Femur (tissue), 1 donor: Measurements from ENCODE around the gene BCKDK.

Experiments
- DNase-seq: peaks from one replicate; pipeline ENCODE4 v3.0.0-alpha.2; 2017

BCKDK gene

DNA sequence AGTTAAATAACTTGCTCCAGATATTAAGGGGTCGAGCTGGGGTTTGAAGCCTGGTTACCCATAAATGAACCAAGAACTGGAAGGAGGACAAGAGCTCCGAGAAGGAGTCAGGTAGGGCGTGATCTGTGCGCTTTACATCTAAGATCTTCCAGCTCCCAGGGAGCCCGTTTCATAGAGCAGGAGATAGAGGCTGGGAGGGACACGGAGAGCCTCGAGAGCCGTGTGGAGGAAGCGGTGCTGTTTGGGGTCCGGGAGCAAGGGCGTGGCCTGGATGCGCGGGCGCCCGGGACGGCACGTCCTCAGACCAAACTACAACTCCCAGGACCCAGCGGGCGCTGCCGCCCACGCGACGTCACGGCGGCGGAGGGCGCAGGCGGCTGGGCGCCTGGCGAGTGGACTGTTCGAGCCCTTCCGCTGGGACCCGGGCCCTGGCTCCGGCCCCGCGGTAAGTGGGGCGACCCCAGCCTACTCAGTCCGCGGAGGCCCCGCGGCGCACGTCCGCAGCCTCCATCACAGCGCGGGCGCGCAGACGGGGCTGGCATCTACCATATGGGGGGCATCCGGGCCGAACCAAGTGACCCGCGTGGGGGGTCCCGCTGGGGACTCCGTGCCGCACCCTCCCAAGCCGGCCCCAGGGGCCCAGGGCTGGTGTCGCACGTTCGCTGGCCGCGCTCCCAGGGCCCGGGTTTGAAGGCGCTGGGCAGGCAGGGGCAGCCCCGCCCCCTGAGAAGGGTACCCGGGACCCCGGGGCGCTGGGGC is at the start of gene BCKDK:
Gene BCKDK (plus strand): TSS at position 352 of the 759 bp plus-strand sequence. CDS start 838 bp downstream, outside the sequence.
- peak; percentile 83 for DNase-seq

DNA sequence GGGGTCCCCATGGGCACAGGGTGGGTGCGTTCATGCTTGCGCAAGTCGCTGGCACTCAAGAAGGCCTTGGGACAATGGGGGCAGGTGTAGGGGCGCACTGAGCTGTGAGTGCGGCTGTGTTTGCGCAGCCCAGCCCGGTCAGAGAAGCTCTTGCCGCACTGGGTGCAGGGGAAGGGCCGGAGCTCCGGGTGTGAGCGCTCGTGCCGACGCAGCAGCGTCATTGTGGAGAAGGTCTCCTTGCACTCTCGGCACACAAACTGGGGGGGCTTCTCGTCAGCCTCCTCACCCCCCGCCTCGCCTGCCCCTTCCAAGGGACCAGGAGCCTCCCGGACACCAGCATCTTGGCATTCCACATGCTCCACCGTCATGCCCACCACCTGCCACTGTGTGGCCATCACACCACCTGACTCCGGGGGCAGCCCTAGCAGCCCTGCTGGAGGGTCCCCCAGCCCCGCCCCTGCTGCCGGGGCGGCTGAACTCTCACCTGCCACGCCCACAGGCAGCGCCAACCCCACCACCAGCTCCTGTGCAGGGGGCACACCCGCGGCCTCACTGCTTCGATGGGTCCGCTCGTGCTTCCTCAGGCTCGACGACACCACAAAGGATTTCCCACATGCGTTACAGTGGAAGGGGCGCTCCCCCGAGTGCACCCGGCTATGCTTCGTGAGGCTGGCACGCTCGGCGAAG is 46.9 kb upstream of the BCKDK start:
- peak; percentile 18 for DNase-seq

DNA sequence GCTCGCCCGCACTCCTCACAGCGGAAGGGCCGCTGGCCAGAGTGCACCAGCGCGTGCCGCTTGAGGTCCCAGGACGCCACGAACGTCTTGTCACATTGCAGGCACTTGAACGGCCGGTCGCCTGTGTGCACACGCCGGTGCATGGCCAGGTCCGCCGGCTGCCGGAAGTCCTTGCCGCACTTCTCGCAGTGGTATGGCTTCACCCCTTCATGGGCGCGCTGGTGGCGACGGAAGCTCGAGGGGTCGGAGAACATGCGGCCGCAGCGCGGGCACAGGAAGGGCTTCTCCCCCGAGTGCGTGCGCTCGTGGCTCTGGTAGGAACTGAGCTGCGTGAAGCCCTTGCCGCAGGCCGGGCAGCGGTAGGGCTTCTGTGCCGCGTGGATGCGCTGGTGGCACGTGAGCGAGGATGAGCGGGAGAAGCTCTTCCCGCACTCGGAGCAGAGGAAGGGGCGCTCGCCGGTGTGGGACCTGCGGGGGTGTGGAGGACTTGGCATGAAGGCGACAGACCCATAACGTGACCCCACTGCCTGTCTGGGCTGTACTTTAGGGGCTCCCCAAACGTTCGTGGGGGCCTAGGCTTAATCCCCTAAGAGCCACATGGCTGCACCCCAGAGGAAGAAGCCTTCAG is 46.3 kb upstream of the BCKDK start:
- no peak for DNase-seq

DNA sequence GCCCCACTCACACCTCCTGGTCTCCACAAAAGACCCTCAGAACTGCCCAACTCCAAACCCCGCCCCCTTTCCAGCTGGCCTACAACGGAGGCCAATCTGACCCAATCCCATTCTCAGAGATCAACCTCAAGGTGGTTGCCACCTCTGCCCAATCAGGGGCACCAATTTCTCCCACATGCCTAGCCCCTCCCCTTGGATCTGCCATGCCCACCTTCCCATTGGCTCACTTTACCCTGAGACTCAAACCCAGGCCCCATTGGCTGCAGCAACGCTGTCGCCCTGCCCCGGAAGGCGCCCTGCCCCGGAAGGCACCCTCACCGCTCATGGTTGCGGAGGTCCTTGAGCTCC is 44.7 kb upstream of the BCKDK start:
- no peak for DNase-seq

DNA sequence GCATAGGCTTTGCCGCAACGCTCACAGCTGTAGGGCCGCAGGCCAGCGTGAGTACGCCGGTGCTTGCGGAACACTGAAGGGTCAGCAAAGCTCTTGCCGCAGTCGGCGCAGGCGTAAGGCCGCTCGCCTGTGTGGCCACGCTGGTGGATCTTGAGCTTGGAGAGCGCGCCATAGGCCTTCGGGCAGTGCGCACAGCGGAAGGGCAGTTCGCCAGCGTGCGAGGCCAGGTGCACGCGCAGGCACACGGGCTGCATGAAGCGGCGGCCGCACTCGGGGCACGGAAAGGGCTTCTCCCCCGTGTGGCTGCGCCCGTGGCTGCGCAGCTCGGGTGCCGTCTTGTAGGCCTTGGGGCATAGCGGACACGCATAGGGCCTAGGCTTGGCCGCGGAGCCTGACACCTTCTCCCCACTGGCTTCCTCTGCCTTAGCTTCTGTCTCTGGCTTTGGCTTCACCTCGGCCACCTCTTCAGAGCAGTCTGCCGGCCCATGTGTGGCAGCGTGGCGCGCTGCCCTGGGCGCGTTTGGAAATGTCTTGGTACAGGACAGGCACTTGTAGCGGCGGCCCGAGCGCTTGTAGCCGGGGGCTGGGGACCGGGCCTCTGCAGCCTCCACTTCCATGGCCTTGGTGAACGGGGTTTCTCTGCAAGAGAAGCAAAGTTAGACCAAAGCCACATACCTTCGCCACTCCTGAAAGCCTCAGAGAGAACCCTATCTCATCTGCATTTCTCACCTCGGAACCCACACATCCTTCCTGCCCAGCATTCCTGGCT is 44.2 kb upstream of the BCKDK start:
- DNase-seq: peak; percentile 23

DNA sequence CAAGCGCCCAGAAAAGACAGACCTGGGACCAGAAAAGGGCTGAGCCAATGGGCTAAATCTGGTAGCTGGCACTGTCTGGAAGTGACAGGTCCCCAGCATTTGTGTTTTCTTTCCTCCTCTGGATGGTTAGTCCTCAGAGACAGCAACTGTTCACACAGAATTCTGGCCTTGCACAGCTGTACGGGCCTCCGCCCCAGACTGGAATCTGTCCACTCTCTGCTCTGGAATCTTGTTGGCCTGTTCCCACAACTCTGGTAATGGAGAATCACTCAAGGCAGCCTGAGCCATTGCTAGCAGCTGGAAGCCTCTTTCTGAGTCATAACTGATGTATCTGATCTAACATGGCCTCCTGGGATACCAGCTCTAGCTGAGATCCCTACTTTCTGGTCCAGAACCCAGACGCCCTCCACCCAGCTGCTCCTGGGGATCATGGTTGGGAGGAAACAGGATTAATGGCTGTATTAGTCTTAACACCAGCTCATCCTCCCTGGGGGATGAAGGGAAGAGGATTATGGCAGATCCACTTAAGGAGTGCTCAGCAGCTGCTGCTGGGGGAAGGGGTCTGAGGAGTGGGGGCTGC is 43.2 kb upstream of the BCKDK start:
- peak; percentile 92 for DNase-seq

DNA sequence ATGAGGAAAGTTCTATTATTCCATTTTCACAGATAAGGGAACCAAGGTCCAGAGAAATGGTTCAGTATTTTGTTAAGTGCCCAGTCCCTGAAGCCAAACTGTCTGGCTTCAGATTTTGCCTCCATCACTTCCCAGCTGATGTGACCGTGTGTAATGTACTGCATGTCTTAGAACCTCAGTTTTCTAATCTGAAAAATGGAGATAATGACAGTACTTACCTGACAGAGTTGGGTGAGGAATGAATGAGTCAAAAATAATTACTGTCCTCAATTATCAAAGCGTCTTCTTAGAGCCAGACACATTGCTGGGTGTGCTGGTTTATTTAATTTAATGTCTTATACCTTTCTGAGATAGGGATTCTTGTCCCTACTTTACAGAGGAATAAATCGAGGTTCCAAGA is 40.8 kb upstream of the BCKDK start:
- DNase-seq: no peak

DNA sequence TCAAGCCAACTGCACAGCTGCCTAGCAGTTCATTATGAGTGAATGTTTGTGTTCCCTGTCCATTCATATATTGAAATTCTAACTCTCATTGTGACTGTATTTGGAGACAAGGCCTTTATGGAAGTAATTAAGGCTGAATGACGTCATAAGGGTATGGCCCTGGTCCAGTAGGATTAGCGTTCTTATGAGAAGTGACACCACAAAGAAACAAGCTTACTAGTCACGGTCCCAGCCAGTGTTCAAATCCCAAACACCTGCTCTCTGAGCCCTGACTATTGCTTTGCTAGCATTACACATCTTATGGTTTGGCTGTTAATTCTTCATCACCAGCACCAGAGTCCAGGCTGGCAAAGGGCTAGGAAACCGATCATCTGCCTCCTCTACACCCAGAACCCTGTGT is 36.3 kb upstream of the BCKDK start:
- peak; percentile 72 for DNase-seq

DNA sequence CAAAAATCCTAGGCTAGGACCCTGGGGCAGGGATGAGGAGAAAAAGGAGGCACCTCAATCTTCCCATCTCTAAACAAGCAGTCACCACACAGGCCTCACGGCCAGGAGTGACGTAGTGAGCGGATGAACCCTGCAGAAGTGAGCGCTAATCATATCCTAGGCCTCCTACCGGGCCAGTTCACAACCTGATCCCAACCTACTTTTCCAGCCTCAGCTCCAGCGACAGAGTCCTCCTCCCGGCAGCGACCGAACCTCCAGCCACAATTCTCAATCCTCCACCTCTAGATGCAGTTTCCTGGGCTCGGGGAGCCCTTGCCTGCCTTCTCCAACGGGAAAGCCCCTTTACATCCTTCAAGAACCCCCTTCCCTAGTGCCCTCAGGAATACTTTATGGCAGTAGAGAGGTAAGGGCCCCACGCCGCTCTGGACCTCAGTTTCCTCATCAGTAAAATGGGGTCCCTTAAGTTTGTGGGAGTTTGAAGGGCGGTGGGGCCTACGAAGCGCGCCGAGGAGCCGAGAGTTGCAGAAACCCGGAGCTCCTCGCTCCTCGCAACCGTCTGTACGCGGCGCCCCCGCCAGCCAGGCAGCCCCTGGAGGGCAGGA is 35.5 kb upstream of the BCKDK start:
- DNase-seq: peak; percentile 37

DNA sequence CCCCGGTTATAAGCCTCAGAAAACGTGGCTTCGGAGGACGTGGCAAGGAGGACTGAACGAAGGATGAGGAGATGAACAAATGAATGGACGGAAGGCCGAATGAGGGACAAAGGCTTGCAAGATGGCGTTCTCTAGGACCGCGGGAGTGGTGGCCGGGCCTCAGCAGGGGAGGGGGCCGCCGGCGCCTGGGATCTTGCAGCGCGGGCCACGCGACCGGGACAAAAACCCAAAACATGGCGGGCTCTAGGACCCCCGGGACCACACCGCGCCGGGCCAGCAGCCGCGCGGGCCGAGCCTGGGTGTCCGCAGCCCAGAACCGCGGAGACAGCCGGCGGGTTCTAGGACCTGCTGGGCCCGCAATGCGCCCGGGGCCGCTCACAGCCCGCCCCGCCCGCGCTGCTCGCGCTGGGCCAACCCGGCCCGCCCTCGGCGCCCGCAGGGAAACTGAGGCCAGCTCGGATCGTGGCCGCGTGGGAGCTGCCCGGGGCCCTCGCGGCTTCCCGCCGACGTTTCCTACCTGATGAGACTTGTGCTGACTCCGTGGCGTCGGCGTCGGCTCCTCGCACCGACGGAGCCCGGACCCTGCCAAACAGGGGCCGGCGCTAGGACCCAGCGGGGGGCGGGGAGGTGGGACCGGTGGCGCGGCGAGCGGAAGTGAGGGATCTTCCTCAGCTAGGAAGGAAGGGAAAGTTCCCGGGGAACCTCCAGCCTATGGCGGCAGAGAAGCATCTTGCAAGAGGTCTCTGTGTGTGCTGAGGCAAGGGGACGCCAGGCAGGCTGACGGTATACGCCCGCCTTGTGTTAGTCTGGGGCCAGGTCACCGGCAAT is 34.8 kb upstream of the BCKDK start:
- DNase-seq: peak; percentile 95

DNA sequence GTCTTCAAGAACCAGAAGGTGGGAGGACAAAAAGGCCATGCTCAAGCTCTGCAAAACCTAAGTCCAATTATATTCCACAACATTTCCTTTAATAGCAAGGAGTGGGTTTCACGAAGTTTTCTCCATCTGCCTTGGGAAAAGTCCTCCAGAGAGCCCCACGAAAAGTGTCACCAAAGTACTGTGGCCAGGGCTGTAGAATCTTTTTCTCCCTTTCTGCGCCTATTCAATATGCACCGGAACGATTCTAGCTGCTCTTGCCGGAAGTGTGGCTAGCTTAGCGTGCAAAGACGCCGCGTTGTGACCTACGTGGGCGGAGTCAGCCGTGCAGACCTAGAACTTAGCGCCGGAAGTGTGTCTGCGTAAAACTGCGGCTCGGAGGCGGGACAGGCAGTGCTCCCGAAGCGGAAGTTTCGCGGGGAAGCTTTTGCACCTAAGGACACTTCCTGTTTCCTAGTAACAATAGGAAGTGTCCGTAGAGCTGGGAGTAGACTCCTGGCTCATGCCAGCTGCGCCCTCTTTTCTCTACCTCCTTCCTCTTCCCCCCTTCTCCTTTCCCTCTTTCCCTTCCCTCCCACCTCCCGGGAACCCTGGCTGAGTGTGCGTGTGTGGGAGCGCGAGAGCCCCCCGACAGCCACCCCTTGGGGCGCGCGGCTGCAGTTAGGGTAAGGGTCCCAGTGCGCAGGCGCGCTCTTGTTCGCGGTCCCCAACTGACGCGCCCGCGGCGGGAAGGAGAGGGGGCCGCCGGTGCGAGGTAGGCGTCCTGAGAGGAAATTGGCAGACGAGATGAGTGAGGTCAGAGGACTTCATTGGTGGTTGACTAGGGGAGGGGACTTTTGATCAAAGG is 34.0 kb upstream of the BCKDK start, which contains the start of the genes ZNF646 and ZNF668:
Gene ZNF646 (plus strand): TSS at position 453 of the 844 bp plus-strand sequence. CDS start 1,903 bp downstream, outside the sequence.
Gene ZNF668 (minus strand): TSS at position 271 of the 844 bp plus-strand sequence. CDS start 9,781 bp downstream, outside the sequence.
- DNase-seq: peak; percentile 99

DNA sequence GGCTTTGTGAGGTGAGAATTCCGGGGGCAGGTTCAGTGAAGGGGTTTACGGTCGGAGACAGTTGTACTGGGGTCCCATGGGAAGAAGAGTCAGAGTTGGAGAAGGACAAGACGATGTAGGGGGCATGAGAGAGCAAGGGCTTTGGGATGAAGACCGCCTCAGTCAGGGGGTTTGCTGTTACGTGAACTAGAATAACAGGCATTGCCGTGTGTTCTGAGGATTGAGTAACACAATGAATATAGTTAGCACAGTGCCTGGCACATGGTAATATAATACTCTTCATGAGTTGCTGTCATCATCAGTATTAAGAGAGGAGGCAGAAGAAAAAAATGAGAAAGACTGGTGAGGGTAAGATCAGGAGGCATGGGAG is 33.4 kb upstream of the BCKDK start:
- no peak for DNase-seq

DNA sequence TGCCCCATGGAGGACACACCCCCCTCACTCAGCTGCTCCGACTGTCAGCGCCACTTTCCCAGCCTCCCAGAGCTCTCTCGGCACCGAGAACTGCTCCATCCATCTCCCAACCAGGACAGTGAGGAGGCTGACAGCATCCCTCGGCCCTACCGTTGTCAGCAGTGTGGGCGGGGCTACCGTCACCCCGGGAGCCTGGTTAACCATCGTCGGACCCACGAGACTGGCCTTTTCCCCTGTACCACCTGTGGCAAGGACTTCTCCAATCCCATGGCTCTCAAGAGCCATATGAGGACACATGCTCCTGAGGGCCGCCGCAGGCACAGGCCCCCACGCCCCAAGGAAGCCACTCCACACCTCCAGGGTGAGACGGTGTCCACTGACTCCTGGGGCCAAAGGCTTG is 31.9 kb upstream of the BCKDK start:
- no peak for DNase-seq

DNA sequence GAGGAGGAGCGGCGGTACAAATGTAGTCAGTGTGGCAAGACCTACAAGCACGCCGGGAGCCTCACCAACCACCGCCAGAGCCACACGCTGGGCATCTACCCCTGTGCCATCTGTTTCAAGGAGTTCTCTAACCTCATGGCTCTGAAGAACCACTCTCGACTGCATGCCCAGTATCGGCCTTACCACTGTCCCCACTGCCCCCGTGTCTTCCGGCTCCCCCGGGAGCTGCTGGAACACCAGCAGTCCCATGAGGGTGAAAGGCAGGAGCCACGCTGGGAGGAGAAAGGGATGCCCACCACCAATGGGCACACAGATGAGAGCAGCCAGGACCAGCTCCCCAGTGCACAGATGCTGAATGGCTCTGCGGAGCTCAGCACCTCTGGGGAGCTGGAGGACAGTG is 31.2 kb upstream of the BCKDK start:
- DNase-seq: no peak

DNA sequence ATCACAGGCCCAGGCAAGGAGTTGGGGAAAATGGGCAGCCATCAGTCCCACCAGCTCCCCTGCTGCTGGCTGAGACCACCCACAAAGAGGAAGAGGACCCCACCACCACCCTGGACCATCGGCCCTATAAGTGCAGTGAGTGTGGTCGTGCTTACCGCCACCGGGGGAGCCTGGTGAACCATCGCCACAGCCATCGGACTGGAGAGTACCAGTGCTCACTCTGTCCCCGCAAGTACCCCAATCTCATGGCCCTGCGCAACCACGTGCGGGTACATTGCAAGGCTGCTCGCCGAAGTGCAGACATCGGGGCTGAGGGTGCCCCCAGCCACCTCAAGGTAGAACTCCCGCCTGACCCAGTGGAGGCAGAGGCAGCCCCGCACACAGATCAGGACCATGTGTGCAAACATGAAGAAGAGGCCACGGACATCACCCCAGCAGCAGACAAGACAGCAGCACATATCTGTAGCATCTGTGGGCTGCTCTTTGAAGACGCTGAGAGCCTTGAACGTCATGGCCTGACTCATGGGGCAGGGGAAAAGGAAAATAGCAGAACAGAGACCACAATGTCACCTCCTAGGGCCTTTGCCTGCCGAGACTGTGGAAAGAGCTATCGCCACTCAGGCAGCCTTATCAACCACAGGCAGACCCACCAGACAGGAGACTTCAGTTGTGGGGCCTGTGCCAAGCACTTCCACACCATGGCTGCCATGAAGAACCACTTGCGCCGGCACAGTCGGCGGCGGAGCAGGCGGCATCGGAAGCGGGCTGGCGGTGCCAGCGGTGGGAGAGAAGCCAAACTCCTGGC is 30.4 kb upstream of the BCKDK start:
- DNase-seq: no peak

DNA sequence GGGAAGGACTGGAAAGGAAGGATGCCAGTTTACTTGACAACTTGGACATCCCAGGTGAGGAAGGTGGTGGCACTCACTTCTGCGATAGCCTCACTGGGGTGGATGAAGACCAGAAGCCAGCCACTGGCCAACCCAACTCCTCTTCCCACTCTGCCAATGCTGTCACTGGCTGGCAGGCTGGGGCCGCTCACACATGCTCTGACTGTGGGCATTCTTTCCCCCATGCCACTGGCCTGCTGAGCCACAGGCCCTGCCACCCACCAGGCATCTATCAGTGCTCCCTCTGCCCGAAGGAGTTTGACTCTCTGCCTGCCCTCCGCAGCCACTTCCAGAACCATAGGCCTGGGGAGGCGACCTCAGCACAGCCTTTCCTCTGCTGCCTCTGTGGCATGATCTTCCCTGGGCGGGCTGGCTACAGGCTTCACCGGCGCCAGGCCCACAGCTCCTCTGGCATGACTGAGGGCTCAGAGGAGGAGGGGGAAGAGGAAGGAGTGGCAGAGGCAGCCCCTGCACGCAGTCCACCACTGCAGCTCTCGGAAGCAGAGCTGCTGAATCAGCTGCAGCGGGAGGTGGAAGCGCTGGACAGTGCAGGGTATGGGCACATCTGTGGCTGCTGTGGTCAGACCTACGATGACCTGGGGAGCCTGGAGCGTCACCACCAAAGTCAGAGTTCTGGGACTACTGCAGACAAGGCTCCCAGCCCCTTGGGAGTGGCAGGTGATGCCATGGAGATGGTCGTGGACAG is 29.4 kb upstream of the BCKDK start:
- no peak for DNase-seq

DNA sequence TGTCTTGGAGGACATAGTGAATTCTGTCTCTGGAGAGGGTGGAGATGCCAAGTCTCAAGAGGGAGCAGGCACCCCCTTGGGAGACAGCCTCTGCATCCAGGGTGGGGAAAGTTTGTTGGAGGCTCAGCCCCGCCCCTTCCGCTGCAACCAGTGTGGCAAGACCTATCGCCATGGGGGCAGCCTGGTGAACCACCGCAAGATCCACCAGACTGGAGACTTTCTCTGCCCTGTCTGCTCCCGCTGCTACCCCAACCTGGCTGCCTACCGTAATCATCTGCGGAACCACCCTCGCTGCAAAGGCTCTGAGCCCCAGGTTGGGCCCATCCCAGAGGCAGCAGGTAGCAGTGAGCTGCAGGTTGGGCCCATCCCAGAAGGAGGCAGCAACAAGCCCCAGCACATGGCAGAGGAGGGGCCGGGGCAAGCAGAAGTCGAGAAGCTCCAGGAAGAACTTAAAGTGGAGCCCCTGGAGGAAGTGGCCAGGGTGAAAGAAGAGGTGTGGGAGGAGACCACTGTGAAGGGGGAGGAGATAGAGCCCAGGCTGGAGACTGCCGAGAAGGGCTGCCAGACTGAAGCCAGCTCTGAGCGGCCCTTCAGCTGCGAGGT is 28.7 kb upstream of the BCKDK start:
- no peak for DNase-seq

DNA sequence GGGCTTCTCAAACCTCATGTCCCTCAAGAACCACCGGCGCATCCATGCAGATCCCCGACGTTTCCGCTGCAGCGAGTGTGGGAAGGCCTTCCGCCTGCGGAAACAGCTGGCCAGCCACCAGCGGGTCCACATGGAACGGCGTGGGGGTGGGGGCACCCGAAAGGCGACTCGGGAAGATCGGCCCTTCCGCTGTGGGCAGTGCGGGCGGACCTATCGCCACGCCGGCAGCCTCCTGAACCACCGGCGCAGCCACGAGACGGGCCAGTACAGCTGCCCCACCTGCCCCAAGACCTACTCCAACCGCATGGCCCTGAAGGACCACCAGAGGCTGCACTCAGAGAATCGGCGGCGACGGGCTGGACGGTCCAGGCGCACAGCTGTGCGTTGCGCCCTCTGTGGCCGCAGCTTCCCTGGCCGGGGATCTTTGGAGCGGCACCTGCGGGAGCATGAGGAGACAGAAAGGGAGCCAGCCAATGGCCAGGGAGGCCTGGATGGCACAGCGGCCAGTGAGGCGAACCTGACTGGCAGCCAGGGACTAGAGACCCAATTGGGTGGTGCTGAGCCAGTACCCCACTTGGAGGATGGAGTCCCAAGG is 28.1 kb upstream of the BCKDK start:
- DNase-seq: no peak
